Mesothelial cell of epicardium (in vitro differentiated cells): ENCODE results near the gene BCAS1. TPM values are rescaled to one million over a fixed set of nuclear protein-coding genes. Genes with fewer than 3 reads are reported as not detected.

Source experiments
- DNase-seq, 2 experiments: peaks; one replicate each; pipeline ENCODE4 v3.0.0; 2021; ENCODE audit warnings: low spot score in 2 of 2; ENCODE audit not compliant: unreplicated experiment in 2 of 2
- H3K27ac Mint-ChIP-seq: 2 replicates; pipeline ENCODE4 v1.8.0; 2021; ENCODE audit warnings: mixed read lengths
- H3K27me3 Mint-ChIP-seq: 2 replicates; pipeline ENCODE4 v1.8.0; 2021; ENCODE audit warnings: low read depth, mixed read lengths
- H3K36me3 Mint-ChIP-seq: 2 replicates; pipeline ENCODE4 v1.8.0; 2021; ENCODE audit warnings: mixed read lengths
- H3K4me1 Mint-ChIP-seq: 2 replicates; pipeline ENCODE4 v1.8.0; 2021; ENCODE audit warnings: mixed read lengths
- H3K4me3 Mint-ChIP-seq: 2 replicates; pipeline ENCODE4 v1.8.0; 2021; ENCODE audit warnings: mild to moderate bottlenecking, moderate library complexity, mixed read lengths
- H3K9me3 Mint-ChIP-seq: 2 replicates; pipeline ENCODE4 v1.8.0; 2021; ENCODE audit warnings: mixed read lengths
- CTCF ChIP-seq: fragments of 200-600 bp; sonication (generic); IDR thresholded peaks from one replicate; pipeline ENCODE4 v1.5.0; 2021; ENCODE audit warnings: antibody characterized with exemption; ENCODE audit not compliant: unreplicated experiment
- total RNA-seq: library from RNA; stranded (reverse); gene quantifications from 3 replicates; pipeline ENCODE4 v1.2.1, GENCODE V29; 2021

BCAS1 gene
- total RNA-seq, 1 donor from 2014 or later, result 0.20 TPM

- no peaks in the 10 kb centered on the region for H3K9me3 Mint-ChIP-seq
- H3K4me1 Mint-ChIP-seq, result peaks cover 43% of the 10 kb centered on the region
- no peak for TF ChIP-seq CTCF
- H3K27ac Mint-ChIP-seq, result no peak overlapping the region
- no peak overlapping the region for H3K4me3 Mint-ChIP-seq
- no peaks in the 10 kb centered on the region for H3K27me3 Mint-ChIP-seq
- H3K36me3 Mint-ChIP-seq, result no peaks in the 10 kb centered on the region
- no peak for DNase-seq
These were observed 128.5 kb downstream of the BCAS1 start for GRCh38 chr20:53941680-53942471.

- no peak for TF ChIP-seq CTCF
- H3K36me3 Mint-ChIP-seq, result no peaks in the 10 kb centered on the region
- DNase-seq, result no peak
- peak overlapping the region; percentile 26 for H3K27ac Mint-ChIP-seq
- H3K27me3 Mint-ChIP-seq, result no peaks in the 10 kb centered on the region
- no peak overlapping the region for H3K4me3 Mint-ChIP-seq
- no peaks in the 10 kb centered on the region for H3K9me3 Mint-ChIP-seq
- H3K4me1 Mint-ChIP-seq, result peaks cover 43% of the 10 kb centered on the region
These were observed 129.4 kb downstream of the BCAS1 start for GRCh38 chr20:53940907-53941545.

- Mint-ChIP-seq H3K36me3 (no peaks in the 10 kb centered on the region), H3K4me1 (peaks cover 46% of the 10 kb centered on the region), H3K27ac (no peak overlapping the region), H3K9me3 (no peaks in the 10 kb centered on the region), H3K27me3 (no peaks in the 10 kb centered on the region), H3K4me3 (peak overlapping the region; percentile 41)
- no peak for DNase-seq
- no peak for TF ChIP-seq CTCF
These were observed 130.1 kb downstream of the BCAS1 start for GRCh38 chr20:53940360-53940702.

GRCh38 chr20:53939572-53940359, 130.6 kb downstream of the BCAS1 start:
- Mint-ChIP-seq H3K4me1 (peaks cover 51% of the 10 kb centered on the region), H3K27ac (no peak overlapping the region), H3K9me3 (no peaks in the 10 kb centered on the region), H3K4me3 (peak overlapping the region; percentile 41), H3K36me3 (no peaks in the 10 kb centered on the region), H3K27me3 (no peaks in the 10 kb centered on the region)
- peak; percentile 30 for TF ChIP-seq CTCF
- DNase-seq, result peak; percentile 38 to 74

- TF ChIP-seq CTCF, result no peak
- Mint-ChIP-seq H3K9me3 (no peaks in the 10 kb centered on the region), H3K27me3 (no peaks in the 10 kb centered on the region), H3K4me1 (peaks cover 55% of the 10 kb centered on the region), H3K36me3 (no peaks in the 10 kb centered on the region), H3K4me3 (no peak overlapping the region), H3K27ac (no peak overlapping the region)
- DNase-seq, result no peak
These were observed 131.2 kb downstream of the BCAS1 start for GRCh38 chr20:53939190-53939571.
